Dedifferentiated amniotic fluid mesenchymal stem cell (primary cell): ENCODE results near the gene NECAP2.

Experiments used
- DNase-seq: peaks from one replicate; pipeline ENCODE4 v3.0.0-alpha.2; 2016; ENCODE audit errors: extremely low spot score

The NECAP2 gene, protein sequence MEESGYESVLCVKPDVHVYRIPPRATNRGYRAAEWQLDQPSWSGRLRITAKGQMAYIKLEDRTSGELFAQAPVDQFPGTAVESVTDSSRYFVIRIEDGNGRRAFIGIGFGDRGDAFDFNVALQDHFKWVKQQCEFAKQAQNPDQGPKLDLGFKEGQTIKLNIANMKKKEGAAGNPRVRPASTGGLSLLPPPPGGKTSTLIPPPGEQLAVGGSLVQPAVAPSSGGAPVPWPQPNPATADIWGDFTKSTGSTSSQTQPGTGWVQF

GRCh38 chr1:16440470-16441281 lies at the start of gene NECAP2:
Gene NECAP2, plus strand, starts transcription at chr1:16440724. Its CDS starts 38 bp downstream, at chr1:16440762.
- peak; percentile 93 for DNase-seq

DNA sequence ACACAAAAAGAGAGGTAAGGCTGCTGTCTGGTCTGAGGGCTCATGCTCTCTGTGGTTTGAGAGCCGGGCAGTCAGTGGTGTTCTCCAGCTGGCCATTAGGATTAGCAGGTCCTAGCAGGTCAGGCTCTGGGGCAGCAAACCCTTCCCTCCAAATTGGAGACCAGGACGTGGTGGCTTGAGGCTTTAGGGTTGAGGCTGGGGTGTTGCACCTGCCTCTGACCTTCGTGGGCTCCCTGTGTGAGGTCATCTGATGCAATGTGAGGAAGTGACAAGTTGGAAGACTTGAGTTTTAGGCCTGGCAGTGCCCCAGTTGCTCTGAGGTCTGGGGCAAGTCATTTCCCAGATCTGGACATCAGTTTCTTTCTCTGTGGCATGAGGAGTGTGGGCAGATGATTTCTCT lies 49.1 kb upstream of the NECAP2 start:
- no peak for DNase-seq

- no peak for DNase-seq
These were observed 47.6 kb upstream of the NECAP2 start for GRCh38 chr1:16392740-16393569.

DNA sequence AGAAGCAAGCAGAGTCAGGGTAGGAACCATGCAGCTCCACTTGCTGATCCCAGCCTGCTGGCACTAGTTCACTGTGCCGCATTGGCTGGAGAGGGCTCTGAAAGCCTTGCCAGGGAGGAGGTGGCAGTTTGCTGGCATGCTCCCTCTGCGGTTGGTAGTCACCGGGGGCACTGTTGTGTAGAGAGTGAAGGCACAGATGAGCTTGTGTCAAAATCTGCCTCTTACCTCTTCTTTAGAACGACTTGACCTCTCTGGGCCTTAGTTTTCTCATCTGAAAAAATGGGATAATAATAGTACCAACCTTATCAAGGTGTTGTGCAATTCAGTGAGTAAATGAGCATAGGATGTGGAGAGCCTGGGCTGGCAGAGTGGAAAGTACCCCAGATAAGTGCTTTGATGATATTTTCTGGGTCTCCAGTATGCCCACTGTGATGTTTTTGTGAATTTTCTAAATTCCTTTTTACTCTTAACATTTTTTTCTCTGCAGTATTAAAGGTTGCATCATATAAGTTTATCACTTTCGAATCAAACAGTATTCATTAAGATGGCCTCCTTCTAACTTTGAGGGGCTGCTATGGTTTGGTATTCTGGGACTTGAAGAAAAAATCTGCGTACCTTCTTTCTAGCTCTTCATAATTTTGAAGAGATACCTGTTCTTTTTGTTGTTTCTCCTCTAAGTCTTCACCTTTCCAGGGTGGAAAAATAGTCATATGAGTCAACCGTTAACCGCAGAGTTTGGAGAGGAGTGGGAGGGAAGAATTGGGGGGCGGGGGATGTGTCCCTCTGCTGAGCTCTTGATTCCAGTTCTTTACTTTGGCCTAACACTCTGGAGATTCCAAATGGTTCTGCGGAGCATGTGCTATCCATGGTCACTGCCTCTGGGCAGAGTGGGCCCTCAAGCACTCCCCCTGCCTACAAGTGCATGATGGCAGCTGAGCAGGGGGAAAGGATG lies 46.7 kb upstream of the NECAP2 start:
- no peak for DNase-seq

- DNase-seq, result no peak
These were observed 45.5 kb upstream of the NECAP2 start for GRCh38 chr1:16394977-16395376.

- peak; percentile 45 for DNase-seq
These were observed 43.9 kb upstream of the NECAP2 start for GRCh38 chr1:16396591-16396990.

- DNase-seq, result no peak
These were observed 43.4 kb upstream of the NECAP2 start for GRCh38 chr1:16397120-16397519.

- DNase-seq, result no peak
These were observed 42.1 kb upstream of the NECAP2 start for GRCh38 chr1:16398371-16398953.

GRCh38 chr1:16402742-16403141 lies 37.8 kb upstream of the NECAP2 start:
- no peak for DNase-seq

DNA sequence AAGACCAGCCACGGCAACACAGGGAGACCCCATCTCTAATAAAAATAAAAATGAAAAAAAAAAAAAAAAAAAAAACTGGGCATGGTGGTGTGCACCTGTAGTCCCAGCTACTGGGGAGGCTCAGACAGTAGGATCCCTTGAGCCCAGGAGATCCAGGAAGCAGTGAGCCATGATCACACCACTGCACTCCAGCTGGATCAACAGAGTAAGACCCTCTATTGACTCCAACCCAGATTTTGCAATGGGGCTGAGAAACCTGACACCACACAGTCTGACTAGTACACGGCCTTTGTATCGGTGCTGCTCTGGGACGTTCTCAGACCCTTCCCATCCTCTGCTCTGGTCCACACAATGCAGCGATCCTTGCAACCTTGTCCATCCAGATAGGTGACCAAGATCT lies 35.1 kb upstream of the NECAP2 start:
- no peak for DNase-seq

DNA sequence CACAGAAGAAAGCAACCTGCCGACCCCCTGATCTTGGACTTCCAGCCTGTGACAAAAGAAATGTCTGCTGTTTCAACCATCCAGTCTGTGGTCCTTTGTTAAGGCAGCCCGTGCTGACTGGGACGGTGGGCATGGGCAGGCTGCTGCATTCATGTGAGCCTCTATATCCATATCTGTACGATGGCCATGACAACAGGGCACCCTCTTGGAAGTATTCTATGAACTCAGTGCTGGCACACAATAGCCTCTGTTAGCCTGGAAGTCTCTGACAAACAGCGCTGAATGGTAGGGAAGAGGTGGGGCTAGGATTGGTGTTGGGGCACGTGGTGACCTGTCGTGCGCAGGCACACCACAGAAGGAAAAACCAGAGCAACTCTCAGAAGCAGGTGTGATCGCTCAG lies 33.7 kb upstream of the NECAP2 start:
- no peak for DNase-seq

DNA sequence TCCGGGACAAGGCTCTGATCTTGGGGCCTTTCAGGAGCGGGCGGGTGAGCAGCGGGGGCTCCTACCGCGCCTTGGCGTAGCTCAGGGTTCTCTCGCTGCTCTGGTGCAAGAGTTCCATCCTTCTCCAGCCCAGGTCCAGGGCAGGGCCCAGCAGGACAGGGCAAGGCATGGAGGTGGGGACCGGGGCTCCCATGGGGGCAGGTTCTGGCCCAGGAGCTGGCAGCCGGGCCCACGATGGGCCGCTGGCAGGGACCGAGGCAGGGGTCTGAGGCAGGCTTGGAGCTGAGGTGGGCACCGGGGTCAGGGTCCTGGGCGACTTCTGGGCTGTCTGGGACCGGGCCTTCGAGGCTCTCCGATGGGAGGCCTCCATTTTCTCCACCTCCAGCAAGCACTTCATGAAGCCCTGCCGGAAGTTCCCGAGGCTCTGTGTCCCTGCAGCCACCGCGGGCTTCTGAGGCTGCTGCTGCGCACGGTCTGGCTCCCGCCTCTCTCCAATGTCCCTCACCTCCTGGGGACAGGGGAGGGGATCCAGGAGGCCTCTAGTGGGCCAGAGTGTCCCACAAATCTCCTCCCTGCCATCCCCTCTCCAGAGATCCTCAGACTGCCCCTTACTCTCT lies 30.9 kb upstream of the NECAP2 start:
- DNase-seq, result no peak

DNA sequence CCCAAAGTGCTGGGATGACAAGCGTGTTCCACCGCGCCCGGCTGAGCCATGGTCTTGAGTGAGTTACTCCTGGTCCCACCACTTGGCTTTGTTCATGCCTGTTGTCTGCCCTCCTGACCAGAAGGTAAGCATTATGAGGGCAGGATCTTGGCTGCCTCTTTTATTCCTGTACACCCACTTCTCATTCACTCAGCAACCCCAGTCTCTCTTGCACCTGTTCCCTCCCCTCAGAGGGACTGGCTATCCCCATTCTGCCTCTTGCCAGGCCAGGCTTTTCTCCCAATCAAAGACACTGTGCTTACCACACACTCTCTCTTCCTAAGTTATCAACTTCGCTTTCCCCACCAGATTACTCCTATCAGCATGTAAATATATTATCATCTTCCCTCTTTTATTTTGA lies 29.7 kb upstream of the NECAP2 start:
- no peak for DNase-seq

GRCh38 chr1:16413191-16413590 lies 27.3 kb upstream of the NECAP2 start:
- DNase-seq, result no peak

- DNase-seq, result no peak
These were observed 21.6 kb upstream of the NECAP2 start for GRCh38 chr1:16418823-16419425.

DNA sequence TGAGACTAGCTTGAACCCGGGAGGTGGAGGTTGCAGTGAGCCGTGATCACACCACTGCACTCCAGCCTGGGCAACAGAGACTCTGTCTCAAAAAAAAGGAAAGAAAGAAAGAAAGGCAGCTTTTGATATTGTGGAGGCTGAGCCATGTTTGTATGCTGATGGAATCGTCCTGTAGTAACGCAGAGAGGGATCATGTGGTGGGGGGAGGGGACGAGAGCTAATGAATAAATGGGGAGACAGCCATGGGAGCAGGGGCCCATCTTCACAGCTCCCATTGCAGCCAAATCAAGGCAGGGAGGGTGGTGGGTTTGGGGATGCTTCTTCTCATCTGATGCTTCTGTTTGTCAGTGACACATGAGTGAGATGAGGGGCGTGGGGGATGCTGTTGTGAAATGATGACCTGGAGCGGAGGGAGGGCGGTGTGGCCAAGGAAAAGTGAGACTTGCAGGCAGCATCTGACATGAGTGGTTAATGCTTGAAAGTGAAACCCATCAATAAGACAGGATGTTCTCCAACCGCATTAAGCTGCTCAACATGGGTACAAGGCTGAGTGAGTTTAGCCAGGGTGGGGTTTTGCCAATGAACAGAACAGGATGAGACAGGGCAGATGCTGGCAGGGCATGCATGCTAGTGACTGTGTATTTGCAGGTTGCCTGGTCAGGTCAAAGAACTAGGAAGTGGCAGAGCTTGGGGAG lies 20.0 kb upstream of the NECAP2 start:
- DNase-seq, result no peak

GRCh38 chr1:16421201-16421600 lies 19.3 kb upstream of the NECAP2 start:
- DNase-seq, result no peak

DNA sequence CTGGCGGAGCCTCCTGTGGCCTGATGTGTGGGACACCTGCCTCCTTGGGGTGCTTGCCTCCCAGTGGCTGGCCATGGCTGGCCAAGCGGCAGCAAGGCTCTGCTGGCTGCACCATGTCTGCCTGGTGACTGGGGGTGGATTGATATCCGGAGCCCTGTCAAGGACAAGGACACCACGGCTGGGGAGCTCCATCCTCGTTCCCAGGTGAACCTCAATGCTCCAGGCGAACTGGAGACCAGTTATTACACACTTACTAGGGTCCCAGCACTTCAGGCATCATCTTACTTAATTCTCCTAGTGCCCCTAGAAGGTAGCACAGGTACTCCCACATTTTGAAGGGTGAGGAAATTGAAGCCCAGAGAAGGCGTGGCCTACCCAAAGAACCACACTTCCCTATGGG lies 18.5 kb upstream of the NECAP2 start:
- no peak for DNase-seq
